ENCODE results near the gene PLEKHA7.

The PLEKHA7 gene

DNA sequence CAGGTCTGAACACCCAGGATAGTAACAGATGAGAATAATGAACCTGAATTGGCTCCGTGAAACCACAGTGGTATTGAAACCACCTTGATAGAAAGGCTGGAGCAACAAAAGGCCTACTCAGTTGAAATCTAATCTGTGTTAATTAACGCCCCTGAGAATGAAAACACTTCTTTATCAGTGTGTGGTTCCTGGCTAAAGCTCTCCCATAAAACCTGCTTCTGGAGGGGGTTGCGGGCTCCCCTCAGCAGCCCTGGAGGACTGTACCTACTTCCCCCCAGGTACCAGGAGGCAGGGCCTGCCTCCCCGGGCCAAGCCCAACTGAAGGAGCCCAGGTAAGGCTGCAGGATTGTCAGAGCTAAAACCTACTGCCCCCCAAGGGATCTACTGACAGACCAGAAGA lies 54.6 kb downstream of the PLEKHA7 start:
- TF ChIP-seq ZNF8 (CRISPR knock-in tag; IDR thresholded peaks at IDR 0.05), result no peak
- TF ChIP-seq, protein P1, sequence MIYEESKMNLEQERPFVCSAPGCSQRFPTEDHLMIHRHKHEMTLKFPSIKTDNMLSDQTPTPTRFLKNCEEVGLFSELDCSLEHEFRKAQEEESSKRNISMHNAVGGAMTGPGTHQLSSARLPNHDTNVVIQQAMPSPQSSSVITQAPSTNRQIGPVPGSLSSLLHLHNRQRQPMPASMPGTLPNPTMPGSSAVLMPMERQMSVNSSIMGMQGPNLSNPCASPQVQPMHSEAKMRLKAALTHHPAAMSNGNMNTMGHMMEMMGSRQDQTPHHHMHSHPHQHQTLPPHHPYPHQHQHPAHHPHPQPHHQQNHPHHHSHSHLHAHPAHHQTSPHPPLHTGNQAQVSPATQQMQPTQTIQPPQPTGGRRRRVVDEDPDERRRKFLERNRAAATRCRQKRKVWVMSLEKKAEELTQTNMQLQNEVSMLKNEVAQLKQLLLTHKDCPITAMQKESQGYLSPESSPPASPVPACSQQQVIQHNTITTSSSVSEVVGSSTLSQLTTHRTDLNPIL (CRISPR knock-in tag; IDR thresholded peaks at IDR 0.05; ENCODE audit: low read depth), result no peak
- TF ChIP-seq ZNF565 (CRISPR knock-in tag; conservative IDR thresholded peaks at IDR 0.05; ENCODE audit: low read depth), result no peak
- TF ChIP-seq TCF4 (CRISPR knock-in tag; IDR thresholded peaks at IDR 0.05; ENCODE audit: borderline replicate concordance), result no peak
- no peak for TF ChIP-seq TOX (CRISPR knock-in tag; IDR thresholded peaks at IDR 0.05; ENCODE audit: borderline replicate concordance)
- no peak for TF ChIP-seq GLIS3 (CRISPR knock-in tag; IDR thresholded peaks at IDR 0.05)
- TF ChIP-seq, protein P2, sequence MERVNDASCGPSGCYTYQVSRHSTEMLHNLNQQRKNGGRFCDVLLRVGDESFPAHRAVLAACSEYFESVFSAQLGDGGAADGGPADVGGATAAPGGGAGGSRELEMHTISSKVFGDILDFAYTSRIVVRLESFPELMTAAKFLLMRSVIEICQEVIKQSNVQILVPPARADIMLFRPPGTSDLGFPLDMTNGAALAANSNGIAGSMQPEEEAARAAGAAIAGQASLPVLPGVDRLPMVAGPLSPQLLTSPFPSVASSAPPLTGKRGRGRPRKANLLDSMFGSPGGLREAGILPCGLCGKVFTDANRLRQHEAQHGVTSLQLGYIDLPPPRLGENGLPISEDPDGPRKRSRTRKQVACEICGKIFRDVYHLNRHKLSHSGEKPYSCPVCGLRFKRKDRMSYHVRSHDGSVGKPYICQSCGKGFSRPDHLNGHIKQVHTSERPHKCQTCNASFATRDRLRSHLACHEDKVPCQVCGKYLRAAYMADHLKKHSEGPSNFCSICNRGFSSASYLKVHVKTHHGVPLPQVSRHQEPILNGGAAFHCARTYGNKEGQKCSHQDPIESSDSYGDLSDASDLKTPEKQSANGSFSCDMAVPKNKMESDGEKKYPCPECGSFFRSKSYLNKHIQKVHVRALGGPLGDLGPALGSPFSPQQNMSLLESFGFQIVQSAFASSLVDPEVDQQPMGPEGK (CRISPR knock-in tag; IDR thresholded peaks at IDR 0.05; ENCODE audit: borderline replicate concordance), result no peak
- no peak for TF ChIP-seq CSDC2 (CRISPR knock-in tag; IDR thresholded peaks at IDR 0.05)
- no peak for TF ChIP-seq ESRRG (CRISPR knock-in tag; IDR thresholded peaks at IDR 0.05)
- no peak for ATAC-seq

DNA sequence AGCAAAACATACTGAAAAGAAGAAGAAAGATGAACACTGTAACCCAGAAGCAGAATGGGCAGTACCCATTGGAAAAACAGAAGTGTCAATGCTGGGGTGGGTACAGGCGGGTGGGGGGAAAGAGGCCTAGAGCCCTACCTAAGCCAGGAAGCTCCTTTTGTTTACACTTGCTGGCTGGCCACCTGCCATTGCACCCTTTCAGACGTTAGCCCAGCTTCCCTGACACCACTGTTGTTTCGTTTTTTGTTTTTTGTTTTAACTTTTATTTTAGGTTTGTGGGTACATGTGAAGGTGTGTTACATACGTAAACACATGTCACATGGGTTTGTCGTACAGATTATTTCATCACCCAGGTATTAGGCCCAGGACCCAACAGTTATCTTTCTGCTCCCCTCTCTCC lies 55.4 kb downstream of the PLEKHA7 start:
- TF ChIP-seq, protein P1 (CRISPR knock-in tag; IDR thresholded peaks at IDR 0.05; ENCODE audit: low read depth), result no peak
- ATAC-seq, result no peak

DNA sequence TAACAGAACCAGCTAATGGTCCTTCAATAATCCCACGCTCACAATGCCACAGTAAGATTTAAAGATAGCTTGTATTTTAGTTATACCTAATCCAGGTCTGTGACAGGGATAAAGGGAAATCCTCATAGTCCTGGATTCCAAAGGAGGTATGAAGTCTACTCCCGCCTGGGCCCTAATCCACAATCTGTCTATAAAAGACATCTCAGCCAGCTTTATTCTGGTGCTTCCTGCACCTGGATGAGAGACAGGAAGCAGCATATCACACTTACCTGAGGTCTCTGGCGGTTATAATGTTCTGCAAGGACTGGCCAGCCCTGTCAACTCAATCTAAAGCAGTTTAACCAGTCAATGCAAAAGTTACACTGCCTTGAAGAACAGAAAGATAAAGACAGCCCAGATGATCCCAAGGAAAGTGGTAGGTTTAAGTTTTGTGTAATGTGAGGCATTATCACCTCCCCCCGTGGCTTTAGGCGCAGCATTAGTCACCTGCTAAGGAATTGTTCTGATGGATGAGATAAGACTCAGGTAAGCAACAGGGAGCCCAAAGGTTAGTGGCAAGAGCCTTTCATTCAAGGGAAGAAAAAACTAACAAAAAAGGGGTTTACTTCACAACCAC lies 57.6 kb downstream of the PLEKHA7 start:
- ATAC-seq, result no peak
- TF ChIP-seq ZC3H10 (CRISPR knock-in tag; IDR thresholded peaks at IDR 0.05), result no peak
- no peak for TF ChIP-seq ARNTL (CRISPR knock-in tag; IDR thresholded peaks at IDR 0.05; ENCODE audit: borderline replicate concordance, low read depth)
- no peak for TF ChIP-seq ZNF565 (CRISPR knock-in tag; conservative IDR thresholded peaks at IDR 0.05; ENCODE audit: low read depth)
- no peak for TF ChIP-seq TCF4 (CRISPR knock-in tag; IDR thresholded peaks at IDR 0.05; ENCODE audit: borderline replicate concordance)
- no peak for TF ChIP-seq RARB (CRISPR knock-in tag; IDR thresholded peaks at IDR 0.05)
- TF ChIP-seq BACH2 (CRISPR knock-in tag; IDR thresholded peaks at IDR 0.05; ENCODE audit: borderline replicate concordance), result no peak
- TF ChIP-seq, protein P3, sequence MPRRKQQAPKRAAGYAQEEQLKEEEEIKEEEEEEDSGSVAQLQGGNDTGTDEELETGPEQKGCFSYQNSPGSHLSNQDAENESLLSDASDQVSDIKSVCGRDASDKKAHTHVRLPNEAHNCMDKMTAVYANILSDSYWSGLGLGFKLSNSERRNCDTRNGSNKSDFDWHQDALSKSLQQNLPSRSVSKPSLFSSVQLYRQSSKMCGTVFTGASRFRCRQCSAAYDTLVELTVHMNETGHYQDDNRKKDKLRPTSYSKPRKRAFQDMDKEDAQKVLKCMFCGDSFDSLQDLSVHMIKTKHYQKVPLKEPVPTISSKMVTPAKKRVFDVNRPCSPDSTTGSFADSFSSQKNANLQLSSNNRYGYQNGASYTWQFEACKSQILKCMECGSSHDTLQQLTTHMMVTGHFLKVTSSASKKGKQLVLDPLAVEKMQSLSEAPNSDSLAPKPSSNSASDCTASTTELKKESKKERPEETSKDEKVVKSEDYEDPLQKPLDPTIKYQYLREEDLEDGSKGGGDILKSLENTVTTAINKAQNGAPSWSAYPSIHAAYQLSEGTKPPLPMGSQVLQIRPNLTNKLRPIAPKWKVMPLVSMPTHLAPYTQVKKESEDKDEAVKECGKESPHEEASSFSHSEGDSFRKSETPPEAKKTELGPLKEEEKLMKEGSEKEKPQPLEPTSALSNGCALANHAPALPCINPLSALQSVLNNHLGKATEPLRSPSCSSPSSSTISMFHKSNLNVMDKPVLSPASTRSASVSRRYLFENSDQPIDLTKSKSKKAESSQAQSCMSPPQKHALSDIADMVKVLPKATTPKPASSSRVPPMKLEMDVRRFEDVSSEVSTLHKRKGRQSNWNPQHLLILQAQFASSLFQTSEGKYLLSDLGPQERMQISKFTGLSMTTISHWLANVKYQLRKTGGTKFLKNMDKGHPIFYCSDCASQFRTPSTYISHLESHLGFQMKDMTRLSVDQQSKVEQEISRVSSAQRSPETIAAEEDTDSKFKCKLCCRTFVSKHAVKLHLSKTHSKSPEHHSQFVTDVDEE (CRISPR knock-in tag; IDR thresholded peaks at IDR 0.05), result no peak
- no peak for TF ChIP-seq CSDC2 (CRISPR knock-in tag; IDR thresholded peaks at IDR 0.05)
- TF ChIP-seq, protein P1 (CRISPR knock-in tag; IDR thresholded peaks at IDR 0.05; ENCODE audit: low read depth), result no peak

DNA sequence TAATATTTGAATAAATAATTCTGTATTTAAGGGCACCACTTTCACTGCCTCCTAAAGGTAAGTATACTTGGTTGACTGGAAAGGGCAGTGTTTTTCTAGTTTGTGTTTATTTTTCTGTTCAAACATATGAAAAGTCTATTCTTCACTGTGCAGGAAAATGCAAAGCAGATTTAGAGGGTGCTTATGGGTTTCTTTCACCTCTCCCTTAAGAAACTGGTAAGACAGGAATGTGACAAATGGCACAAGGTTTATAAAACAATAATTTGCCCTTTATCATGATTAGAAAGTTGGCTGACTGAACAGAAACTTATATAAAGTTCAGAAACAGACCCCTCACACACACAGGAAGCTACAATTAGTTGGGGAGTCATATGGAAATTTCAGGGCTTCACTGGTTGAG lies 60.6 kb downstream of the PLEKHA7 start:
- ATAC-seq, result no peak
- TF ChIP-seq ZFP30 (CRISPR knock-in tag; IDR thresholded peaks at IDR 0.05) (no peak), CSDC2 (CRISPR knock-in tag; IDR thresholded peaks at IDR 0.05) (no peak), ZC3H10 (CRISPR knock-in tag; IDR thresholded peaks at IDR 0.05) (no peak), ARNTL (CRISPR knock-in tag; IDR thresholded peaks at IDR 0.05; ENCODE audit: borderline replicate concordance, low read depth) (no peak), GLIS3 (CRISPR knock-in tag; IDR thresholded peaks at IDR 0.05) (no peak), TOX (CRISPR knock-in tag; IDR thresholded peaks at IDR 0.05; ENCODE audit: borderline replicate concordance) (no peak), ISL1 (CRISPR knock-in tag; IDR thresholded peaks at IDR 0.05) (no peak)
- TF ChIP-seq, protein P4, sequence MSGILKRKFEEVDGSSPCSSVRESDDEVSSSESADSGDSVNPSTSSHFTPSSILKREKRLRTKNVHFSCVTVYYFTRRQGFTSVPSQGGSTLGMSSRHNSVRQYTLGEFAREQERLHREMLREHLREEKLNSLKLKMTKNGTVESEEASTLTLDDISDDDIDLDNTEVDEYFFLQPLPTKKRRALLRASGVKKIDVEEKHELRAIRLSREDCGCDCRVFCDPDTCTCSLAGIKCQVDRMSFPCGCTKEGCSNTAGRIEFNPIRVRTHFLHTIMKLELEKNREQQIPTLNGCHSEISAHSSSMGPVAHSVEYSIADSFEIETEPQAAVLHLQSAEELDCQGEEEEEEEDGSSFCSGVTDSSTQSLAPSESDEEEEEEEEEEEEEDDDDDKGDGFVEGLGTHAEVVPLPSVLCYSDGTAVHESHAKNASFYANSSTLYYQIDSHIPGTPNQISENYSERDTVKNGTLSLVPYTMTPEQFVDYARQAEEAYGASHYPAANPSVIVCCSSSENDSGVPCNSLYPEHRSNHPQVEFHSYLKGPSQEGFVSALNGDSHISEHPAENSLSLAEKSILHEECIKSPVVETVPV (CRISPR knock-in tag; IDR thresholded peaks at IDR 0.05), result no peak
- TF ChIP-seq, protein P2 (CRISPR knock-in tag; IDR thresholded peaks at IDR 0.05; ENCODE audit: borderline replicate concordance), result no peak

Data from SK-N-SH treated with all-trans-retinoic acid at 6 μM for 48 hours (cell line).